Smooth muscle cell (in vitro differentiated cells): ENCODE data around the gene MCEMP1. TPM values are rescaled to one million over a fixed set of nuclear protein-coding genes. Genes with fewer than 3 reads are reported as not detected.
A peak's percentile ranks its signal among the peaks of the same experiment; 100 is the strongest.

ENCODE experiments used
- DNase-seq: peaks from one replicate; lab custom pipeline; 2025; ENCODE audit not compliant: unreplicated experiment; lab: John Stamatoyannopoulos, UW
- H2AFZ ChIP-seq: fragments of 200-600 bp; sonication (generic); 2 replicates; pipeline ENCODE4 v1.6.0; 2016; ENCODE audit warnings: antibody characterized with exemption, low read depth, mild to moderate bottlenecking
- H3F3A ChIP-seq: fragments of 200-600 bp; sonication (generic); 2 replicates; pipeline ENCODE4 v1.6.0; 2017; ENCODE audit warnings: antibody characterized with exemption, low read depth
- H3K27ac ChIP-seq: fragments of 200-600 bp; sonication (generic); 2 replicates; pipeline ENCODE4 v1.5.1; 2016; ENCODE audit warnings: low read depth, mild to moderate bottlenecking
- H3K27me3 ChIP-seq: fragments of 200-600 bp; sonication (generic); 2 replicates; pipeline ENCODE4 v1.6.1; 2016; ENCODE audit warnings: low read depth, mild to moderate bottlenecking
- H3K36me3 ChIP-seq: fragments of 200-600 bp; sonication (generic); 2 replicates; pipeline ENCODE4 v1.5.1; 2016; ENCODE audit warnings: low read depth
- H3K4me1 ChIP-seq: fragments of 200-600 bp; sonication (generic); 2 replicates; pipeline ENCODE4 v1.5.1; 2016; ENCODE audit warnings: low read depth
- H3K4me2 ChIP-seq: fragments of 200-600 bp; sonication (generic); 2 replicates; pipeline ENCODE4 v1.6.0; 2016; ENCODE audit warnings: mild to moderate bottlenecking
- H3K4me3 ChIP-seq: fragments of 200-600 bp; sonication (generic); 2 replicates; pipeline ENCODE4 v1.5.1; 2016; ENCODE audit warnings: mild to moderate bottlenecking
- H3K79me2 ChIP-seq: fragments of 200-600 bp; sonication (generic); 2 replicates; pipeline ENCODE4 v1.6.0; 2016; ENCODE audit warnings: low read depth, mild to moderate bottlenecking
- H3K9ac ChIP-seq: fragments of 200-600 bp; sonication (generic); 2 replicates; pipeline ENCODE4 v1.6.0; 2016; ENCODE audit warnings: low read depth
- H3K9me3 ChIP-seq: fragments of 200-600 bp; sonication (generic); replicated peaks from 2 replicates; pipeline ENCODE4 v1.5.1; 2016; ENCODE audit warnings: low read depth
- H4K20me1 ChIP-seq: fragments of 200-600 bp; sonication (generic); 2 replicates; pipeline ENCODE4 v1.6.0; 2016; ENCODE audit warnings: low read depth
- WGBS: methylation state at CpG from one replicate; pipeline ENCODE4 v1.1.7; 2016; ENCODE audit warnings: low lambda C conversion rate; 5-methylcytosine and 5-hydroxymethylcytosine counted together
- polyA plus RNA-seq: library from polyadenylated mRNA; unstranded; fragments of >200 nt; fragmentation: Nextera tagmentation; extraction: Ambion mirVana; gene quantifications from 2 replicates; pipeline ENCODE4 v1.2.1, GENCODE V29; 2016
- total RNA-seq: library from RNA; depleted of rRNA; stranded (reverse); fragments of >200 nt; gene quantifications from 2 replicates; pipeline ENCODE4 v1.2.3, GENCODE V29; 2014
- TF ChIP-seq, protein P1 (sequence below): fragments of 200-600 bp; sonication (generic); IDR thresholded peaks from 2 replicates; pipeline ENCODE4 v1.5.1; 2017; ENCODE audit warnings: borderline replicate concordance, mild to moderate bottlenecking, antibody characterized with exemption; ENCODE audit not compliant: insufficient read depth, poor library complexity, severe bottlenecking

MCEMP1 gene
- total and polyA plus RNA-seq, 2 experiments from 2014 or later: not detected

DNA sequence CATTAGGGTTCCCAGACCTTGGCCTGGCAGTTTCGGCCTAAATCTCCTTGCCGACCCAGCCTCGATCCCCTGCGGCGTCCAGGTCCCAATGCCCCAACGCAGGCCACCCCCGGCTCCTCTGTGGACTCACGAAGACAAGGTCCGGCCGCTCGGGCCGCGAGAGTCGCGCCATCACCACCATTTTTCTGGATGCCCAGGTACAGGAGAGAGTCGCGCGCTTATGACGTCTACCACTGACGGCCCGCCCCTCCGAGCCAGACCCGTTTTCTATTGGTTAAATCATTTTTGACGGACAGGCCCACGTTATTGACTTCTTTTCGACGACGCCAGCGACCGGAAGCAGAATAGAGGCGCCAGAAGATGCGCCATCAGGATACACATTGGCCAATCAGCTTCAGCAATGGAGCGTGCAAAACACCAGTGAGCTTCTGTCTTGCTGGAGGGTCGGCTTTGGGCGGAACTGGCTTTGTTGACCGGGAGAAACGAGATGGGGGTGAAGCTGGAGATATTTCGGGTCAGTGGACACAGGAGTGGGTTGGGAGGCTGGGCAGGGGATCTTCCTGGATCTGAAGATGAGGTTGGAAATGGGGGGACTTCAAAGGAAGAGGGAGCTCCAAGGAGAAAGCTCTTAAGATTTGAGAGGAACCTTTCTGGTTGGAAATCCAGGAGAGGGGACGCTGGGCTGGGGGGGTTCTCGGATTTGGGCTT is 47.4 kb upstream of the MCEMP1 start, which contains the start of the genes PET100 and XAB2:
PET100 (plus strand) TSS at position 447 of the 708 bp plus-strand sequence; CDS start at position 488, 41 bp downstream.
XAB2 (minus strand) TSS at position 199 of the 708 bp plus-strand sequence; CDS start at position 181, 18 bp downstream.
- Histone ChIP-seq H3F3A (no peaks in the 10 kb centered on the region), H3K36me3 (no peaks in the 10 kb centered on the region), H3K4me3 (peak within 1 kb of the TSS; percentile 83), H3K4me2 (peak within 1 kb of the TSS; percentile 94), H3K9ac (peak within 1 kb of the TSS; percentile 98), H3K4me1 (peaks cover 17% of the 10 kb centered on the region), H2AFZ (peak within 1 kb of the TSS; percentile 60), H3K27me3 (no peaks in the 10 kb centered on the region), H3K27ac (peak within 1 kb of the TSS; percentile 90), H4K20me1 (no peaks in the 10 kb centered on the region), H3K79me2 (peaks cover 45% of the 10 kb centered on the region), H3K9me3 (no peaks in the 10 kb centered on the region)
- DNase-seq: peak; percentile 82
- TF ChIP-seq, protein P1, sequence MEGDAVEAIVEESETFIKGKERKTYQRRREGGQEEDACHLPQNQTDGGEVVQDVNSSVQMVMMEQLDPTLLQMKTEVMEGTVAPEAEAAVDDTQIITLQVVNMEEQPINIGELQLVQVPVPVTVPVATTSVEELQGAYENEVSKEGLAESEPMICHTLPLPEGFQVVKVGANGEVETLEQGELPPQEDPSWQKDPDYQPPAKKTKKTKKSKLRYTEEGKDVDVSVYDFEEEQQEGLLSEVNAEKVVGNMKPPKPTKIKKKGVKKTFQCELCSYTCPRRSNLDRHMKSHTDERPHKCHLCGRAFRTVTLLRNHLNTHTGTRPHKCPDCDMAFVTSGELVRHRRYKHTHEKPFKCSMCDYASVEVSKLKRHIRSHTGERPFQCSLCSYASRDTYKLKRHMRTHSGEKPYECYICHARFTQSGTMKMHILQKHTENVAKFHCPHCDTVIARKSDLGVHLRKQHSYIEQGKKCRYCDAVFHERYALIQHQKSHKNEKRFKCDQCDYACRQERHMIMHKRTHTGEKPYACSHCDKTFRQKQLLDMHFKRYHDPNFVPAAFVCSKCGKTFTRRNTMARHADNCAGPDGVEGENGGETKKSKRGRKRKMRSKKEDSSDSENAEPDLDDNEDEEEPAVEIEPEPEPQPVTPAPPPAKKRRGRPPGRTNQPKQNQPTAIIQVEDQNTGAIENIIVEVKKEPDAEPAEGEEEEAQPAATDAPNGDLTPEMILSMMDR: no peak
- WGBS: under 1% methylated on average over 40 of the region's 40 CpGs

DNA sequence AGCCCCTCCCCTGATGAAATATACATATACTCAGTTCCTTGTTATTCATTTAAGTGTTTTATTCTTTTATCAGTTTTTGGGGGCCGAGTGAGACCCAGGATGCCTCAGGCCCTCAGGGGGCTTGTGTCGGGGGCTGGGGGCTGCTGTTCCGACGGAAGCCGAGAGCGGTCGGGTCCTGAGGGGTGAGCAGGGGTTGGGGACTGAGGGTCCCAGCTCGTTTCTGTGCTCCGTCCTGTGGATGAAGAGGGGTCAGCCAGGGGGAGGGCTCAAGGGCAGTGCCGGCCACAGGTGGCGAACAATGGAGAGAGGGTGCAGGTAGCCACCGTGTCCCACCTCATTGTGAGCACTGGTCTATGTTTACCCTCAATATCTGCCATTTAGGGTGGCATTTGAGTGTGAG is 45.3 kb upstream of the MCEMP1 start:
- Histone ChIP-seq H3F3A (no peaks in the 10 kb centered on the region), H3K9me3 (no peaks in the 10 kb centered on the region), H3K79me2 (peaks cover 41% of the 10 kb centered on the region), H3K27me3 (peaks cover 17% of the 10 kb centered on the region), H3K4me2 (no peak overlapping the region), H4K20me1 (no peaks in the 10 kb centered on the region), H2AFZ (no peak overlapping the region), H3K9ac (no peak overlapping the region), H3K27ac (no peak overlapping the region), H3K36me3 (no peaks in the 10 kb centered on the region), H3K4me1 (peaks cover 17% of the 10 kb centered on the region), H3K4me3 (no peak overlapping the region)
- no peak for DNase-seq
- TF ChIP-seq, protein P1: no peak
- 95% methylated on average over 12 of the region's 12 CpGs for whole genome bisulfite sequencing

DNA sequence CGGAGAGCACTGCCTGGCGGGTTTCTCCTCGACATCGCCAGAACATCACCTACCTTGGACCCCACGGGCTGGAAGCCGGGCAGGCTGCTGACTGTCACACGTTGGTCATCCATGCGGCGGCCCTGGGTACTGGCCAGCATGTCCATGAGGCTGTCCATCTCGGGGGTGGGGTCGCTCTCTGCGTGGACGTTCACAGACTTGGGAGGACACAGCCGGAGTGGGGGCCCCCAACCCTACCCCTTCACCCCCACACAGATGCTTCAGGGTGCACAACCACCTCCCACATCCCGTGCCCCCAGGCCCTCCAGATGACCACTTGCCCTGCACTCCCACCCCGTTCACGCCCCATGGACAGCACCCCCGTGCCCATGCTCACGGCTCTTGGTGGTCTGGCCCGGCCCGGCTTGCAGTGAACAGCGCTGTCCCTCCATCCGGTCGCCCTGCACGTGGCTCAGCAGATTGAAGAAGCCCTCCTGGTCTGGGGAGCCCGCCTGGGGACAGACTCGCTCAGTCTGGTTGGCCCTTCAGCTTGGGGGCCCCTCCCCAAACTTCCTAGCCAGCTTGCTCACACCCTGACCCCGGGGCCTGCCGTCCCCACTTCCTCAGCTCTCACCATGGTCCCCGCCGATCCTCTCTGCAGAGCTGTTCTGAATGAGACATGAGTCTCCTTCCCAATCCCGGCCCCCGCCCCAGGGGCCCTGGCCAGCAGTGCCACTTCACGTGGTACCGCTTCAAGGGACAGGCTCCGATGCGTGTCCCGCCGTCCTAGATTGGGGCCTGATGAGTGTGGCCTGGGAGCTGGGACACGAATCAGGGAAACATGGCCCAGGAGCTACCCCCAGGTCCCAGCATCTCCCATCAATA is 44.3 kb upstream of the MCEMP1 start:
- peaks cover 17% of the 10 kb centered on the region for H3K4me1 ChIP-seq
- H2AFZ ChIP-seq: no peak overlapping the region
- TF ChIP-seq, protein P1: no peak
- no peak overlapping the region for H3K4me2 ChIP-seq
- H3K36me3 ChIP-seq: no peaks in the 10 kb centered on the region
- H3K4me3 ChIP-seq: no peak overlapping the region
- H4K20me1 ChIP-seq: no peaks in the 10 kb centered on the region
- H3K9ac ChIP-seq: no peak overlapping the region
- H3K27ac ChIP-seq: no peak overlapping the region
- no peaks in the 10 kb centered on the region for H3F3A ChIP-seq
- no peak for DNase-seq
- H3K27me3 ChIP-seq: peaks cover 25% of the 10 kb centered on the region
- H3K9me3 ChIP-seq: no peaks in the 10 kb centered on the region
- 97% methylated on average over 32 of the region's 40 CpGs for WGBS
- H3K79me2 ChIP-seq: peaks cover 32% of the 10 kb centered on the region
